GM10266 (cell line): ENCODE measurements around the gene SEC22A.

ENCODE experiments used
- DNase-seq: peaks from one replicate; pipeline ENCODE4 v3.0.0; 2012; ENCODE audit errors: extremely low spot score
- CTCF ChIP-seq: IDR thresholded peaks from 2 replicates; pipeline ENCODE4 v1.5.1; 2012; ENCODE audit warnings: mild to moderate bottlenecking, low read depth; ENCODE audit not compliant: control insufficient read depth, insufficient read depth; ENCODE audit errors: missing control alignments

The SEC22A gene

GRCh38 chr3:123165163-123165562, 36.6 kb upstream of the SEC22A start:
- no peak for DNase-seq
- no peak for TF ChIP-seq CTCF

GRCh38 chr3:123167686-123168085, 34.1 kb upstream of the SEC22A start:
- TF ChIP-seq CTCF = no peak
- no peak for DNase-seq

GRCh38 chr3:123168122-123168521, 33.6 kb upstream of the SEC22A start:
- no peak for DNase-seq
- no peak for TF ChIP-seq CTCF

- no peak for TF ChIP-seq CTCF
- DNase-seq = no peak
Observed at GRCh38 chr3:123168605-123169004, 33.1 kb upstream of the SEC22A start.

- TF ChIP-seq CTCF = no peak
- no peak for DNase-seq
Observed at GRCh38 chr3:123169492-123169929, 32.2 kb upstream of the SEC22A start.

- no peak for DNase-seq
- no peak for TF ChIP-seq CTCF
Observed at GRCh38 chr3:123169930-123170329, 31.8 kb upstream of the SEC22A start.

- DNase-seq = no peak
- no peak for TF ChIP-seq CTCF
Observed at GRCh38 chr3:123180791-123181190, 21.0 kb upstream of the SEC22A start.
